Measurements from ENCODE around the gene KIAA1217. TPM values are rescaled to one million over a fixed set of nuclear protein-coding genes. Genes with fewer than 3 reads are reported as not detected.

KIAA1217 gene
- total RNA-seq, 1 donor from 2014 or later = 121 TPM

DNA sequence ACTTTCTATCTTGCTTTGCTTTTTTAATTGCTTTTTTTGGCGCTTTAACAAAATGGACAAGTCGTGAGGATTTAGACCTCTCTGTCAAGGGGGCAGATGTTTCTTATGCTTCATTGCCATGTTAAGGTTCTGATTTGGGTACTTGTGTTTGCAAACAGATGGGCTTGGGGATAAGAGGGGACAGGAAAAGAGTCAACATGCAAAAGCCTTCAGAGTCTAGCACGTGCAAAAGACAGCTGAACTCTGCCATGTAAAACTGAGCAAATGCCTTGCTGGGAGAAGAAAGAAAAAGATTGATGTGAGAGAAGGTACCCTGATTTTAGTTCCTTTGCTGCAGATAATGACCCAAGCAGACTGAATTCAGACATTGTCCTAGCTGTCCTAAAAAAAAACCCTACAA, 173.1 kb downstream of the KIAA1217 start:
- no peaks in the 10 kb centered on the region for H3K9me3 Mint-ChIP-seq (ENCODE audit: low read depth)
- H3K36me3 Mint-ChIP-seq (ENCODE audit: insufficient read depth) = peaks cover 23% of the 10 kb centered on the region
- no peaks in the 10 kb centered on the region for H3K27me3 Mint-ChIP-seq
- peak overlapping the region; percentile 93 for H3K27ac Mint-ChIP-seq
- H3K4me3 Mint-ChIP-seq (ENCODE audit: low read depth) = peak overlapping the region; percentile 25
- TF ChIP-seq, protein P1, sequence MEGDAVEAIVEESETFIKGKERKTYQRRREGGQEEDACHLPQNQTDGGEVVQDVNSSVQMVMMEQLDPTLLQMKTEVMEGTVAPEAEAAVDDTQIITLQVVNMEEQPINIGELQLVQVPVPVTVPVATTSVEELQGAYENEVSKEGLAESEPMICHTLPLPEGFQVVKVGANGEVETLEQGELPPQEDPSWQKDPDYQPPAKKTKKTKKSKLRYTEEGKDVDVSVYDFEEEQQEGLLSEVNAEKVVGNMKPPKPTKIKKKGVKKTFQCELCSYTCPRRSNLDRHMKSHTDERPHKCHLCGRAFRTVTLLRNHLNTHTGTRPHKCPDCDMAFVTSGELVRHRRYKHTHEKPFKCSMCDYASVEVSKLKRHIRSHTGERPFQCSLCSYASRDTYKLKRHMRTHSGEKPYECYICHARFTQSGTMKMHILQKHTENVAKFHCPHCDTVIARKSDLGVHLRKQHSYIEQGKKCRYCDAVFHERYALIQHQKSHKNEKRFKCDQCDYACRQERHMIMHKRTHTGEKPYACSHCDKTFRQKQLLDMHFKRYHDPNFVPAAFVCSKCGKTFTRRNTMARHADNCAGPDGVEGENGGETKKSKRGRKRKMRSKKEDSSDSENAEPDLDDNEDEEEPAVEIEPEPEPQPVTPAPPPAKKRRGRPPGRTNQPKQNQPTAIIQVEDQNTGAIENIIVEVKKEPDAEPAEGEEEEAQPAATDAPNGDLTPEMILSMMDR (IDR thresholded peaks at IDR 0.05; ENCODE audit: unreplicated experiment) = no peak
- DNase-seq (ENCODE audit: low spot score, unreplicated experiment) = no peak
- peaks cover 48% of the 10 kb centered on the region for H3K4me1 Mint-ChIP-seq (ENCODE audit: low read depth)

DNA sequence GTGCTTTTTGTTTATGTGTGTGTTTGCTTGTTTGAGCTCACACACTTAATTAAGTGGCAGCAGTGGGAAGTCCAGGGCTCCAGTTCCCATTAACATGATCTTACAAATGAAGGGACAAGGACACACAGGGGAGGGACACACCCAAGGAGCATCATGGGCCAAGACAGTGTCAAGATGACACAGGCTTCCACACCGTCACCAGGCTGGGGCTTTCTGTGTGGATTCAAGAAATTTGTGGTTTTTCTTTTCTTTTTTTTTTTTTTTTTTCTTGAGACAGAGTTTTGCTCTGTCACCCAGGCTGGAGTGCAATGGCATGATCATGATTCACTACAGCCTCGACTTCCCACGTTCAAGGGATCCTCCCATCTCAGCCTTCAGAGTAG, 173.6 kb downstream of the KIAA1217 start:
- no peak for DNase-seq (ENCODE audit: low spot score, unreplicated experiment)
- peak overlapping the region; percentile 98 for H3K27ac Mint-ChIP-seq
- no peaks in the 10 kb centered on the region for H3K9me3 Mint-ChIP-seq (ENCODE audit: low read depth)
- TF ChIP-seq, protein P1 (IDR thresholded peaks at IDR 0.05; ENCODE audit: unreplicated experiment) = no peak
- no peaks in the 10 kb centered on the region for H3K27me3 Mint-ChIP-seq
- peaks cover 48% of the 10 kb centered on the region for H3K4me1 Mint-ChIP-seq (ENCODE audit: low read depth)
- peaks cover 27% of the 10 kb centered on the region for H3K36me3 Mint-ChIP-seq (ENCODE audit: insufficient read depth)
- H3K4me3 Mint-ChIP-seq (ENCODE audit: low read depth) = no peak overlapping the region

DNA sequence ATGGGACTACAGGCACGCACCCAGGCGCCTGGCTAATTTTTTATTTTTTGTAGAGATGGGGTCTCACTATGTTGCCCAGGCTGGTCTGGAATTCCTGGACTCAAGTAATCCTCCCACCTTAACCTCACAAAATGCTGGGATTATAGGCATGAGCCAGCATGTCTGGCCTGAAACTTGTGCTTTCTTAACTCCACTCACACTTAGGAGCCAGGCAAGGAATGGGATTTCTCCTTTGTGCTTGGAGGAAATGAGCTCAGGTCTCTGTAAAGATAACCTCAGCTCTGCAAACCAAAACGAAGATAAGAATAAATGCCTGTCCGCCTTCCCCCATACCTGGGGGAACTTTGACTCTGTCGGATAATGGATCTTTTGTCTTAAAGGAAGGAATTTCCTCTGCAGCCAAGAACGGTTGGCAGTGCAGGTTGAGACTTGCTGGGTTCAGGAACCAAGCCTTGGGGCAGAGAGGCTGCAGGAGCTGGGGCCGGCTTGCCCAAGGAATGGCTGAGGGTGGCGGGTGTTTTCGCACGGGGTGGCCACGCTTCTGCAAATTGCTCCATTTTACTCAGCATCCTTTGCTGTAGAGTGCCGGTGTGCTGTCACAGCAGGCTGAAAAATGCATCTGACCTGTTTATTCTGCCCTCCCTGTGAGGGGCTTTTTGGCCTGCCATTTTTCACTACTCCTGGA, 174.2 kb downstream of the KIAA1217 start:
- peak overlapping the region; percentile 98 for H3K27ac Mint-ChIP-seq
- peak overlapping the region; percentile 58 for H3K4me3 Mint-ChIP-seq (ENCODE audit: low read depth)

GRCh38 chr10:24383681-24384106, 174.8 kb downstream of the KIAA1217 start:
- no peaks in the 10 kb centered on the region for H3K27me3 Mint-ChIP-seq
- H3K36me3 Mint-ChIP-seq (ENCODE audit: insufficient read depth) = peaks cover 27% of the 10 kb centered on the region
- peaks cover 48% of the 10 kb centered on the region for H3K4me1 Mint-ChIP-seq (ENCODE audit: low read depth)
- peak overlapping the region; percentile 58 for H3K4me3 Mint-ChIP-seq (ENCODE audit: low read depth)
- H3K27ac Mint-ChIP-seq = peak overlapping the region; percentile 98
- TF ChIP-seq, protein P1 (IDR thresholded peaks at IDR 0.05; ENCODE audit: unreplicated experiment) = peak; percentile 67
- H3K9me3 Mint-ChIP-seq (ENCODE audit: low read depth) = no peaks in the 10 kb centered on the region
- peak; percentile 48 for DNase-seq (ENCODE audit: low spot score, unreplicated experiment)

More for the DNA sequence above, 174.2 kb downstream of the KIAA1217 start:
- H3K27me3 Mint-ChIP-seq = no peaks in the 10 kb centered on the region
- TF ChIP-seq, protein P1 (IDR thresholded peaks at IDR 0.05; ENCODE audit: unreplicated experiment) = no peak
- H3K9me3 Mint-ChIP-seq (ENCODE audit: low read depth) = no peaks in the 10 kb centered on the region
- peak; percentile 30 for DNase-seq (ENCODE audit: low spot score, unreplicated experiment)
- H3K36me3 Mint-ChIP-seq (ENCODE audit: insufficient read depth) = peaks cover 26% of the 10 kb centered on the region
- peaks cover 48% of the 10 kb centered on the region for H3K4me1 Mint-ChIP-seq (ENCODE audit: low read depth)

DNA sequence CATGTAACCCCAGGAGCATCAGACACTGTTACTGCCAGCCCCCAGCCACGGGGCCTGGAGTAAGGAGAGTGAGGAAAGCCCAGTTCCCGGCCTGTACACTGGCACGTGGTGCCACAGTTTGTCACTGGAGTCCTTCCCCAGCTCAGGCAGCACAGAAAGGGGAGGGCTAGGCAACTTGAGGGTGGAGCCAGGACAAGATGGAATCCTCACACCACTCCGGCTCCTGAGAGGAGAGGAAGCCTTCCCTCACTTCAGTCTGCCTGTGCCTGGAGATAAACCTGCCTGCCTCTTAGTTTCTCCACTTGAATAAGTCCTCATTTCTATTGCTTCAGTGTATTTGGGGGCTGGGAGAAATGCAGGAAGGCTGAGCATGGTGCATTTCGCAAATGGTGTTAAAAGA, 176.0 kb downstream of the KIAA1217 start:
- no peaks in the 10 kb centered on the region for H3K9me3 Mint-ChIP-seq (ENCODE audit: low read depth)
- TF ChIP-seq, protein P1 (IDR thresholded peaks at IDR 0.05; ENCODE audit: unreplicated experiment) = no peak
- no peaks in the 10 kb centered on the region for H3K27me3 Mint-ChIP-seq
- DNase-seq (ENCODE audit: low spot score, unreplicated experiment) = no peak
- H3K4me1 Mint-ChIP-seq (ENCODE audit: low read depth) = peaks cover 48% of the 10 kb centered on the region
- H3K36me3 Mint-ChIP-seq (ENCODE audit: insufficient read depth) = peaks cover 26% of the 10 kb centered on the region
- H3K4me3 Mint-ChIP-seq (ENCODE audit: low read depth) = no peak overlapping the region
- peak overlapping the region; percentile 98 for H3K27ac Mint-ChIP-seq

Measured in progenitor cell of endocrine pancreas (in vitro differentiated cells).